ENCODE data around the gene TCEA2. TPM values are rescaled to one million over a fixed set of nuclear protein-coding genes. Genes with fewer than 3 reads are reported as not detected.
"Not testable (repeated sequence)": the region's sequence is repeated elsewhere in the genome, so short reads cannot be mapped to it uniquely, and the experiment has no call there.

The TCEA2 gene
- total RNA-seq, 6 experiments from 2014 or later = 14.8 to 45.6 (median 28.6) TPM

DNA sequence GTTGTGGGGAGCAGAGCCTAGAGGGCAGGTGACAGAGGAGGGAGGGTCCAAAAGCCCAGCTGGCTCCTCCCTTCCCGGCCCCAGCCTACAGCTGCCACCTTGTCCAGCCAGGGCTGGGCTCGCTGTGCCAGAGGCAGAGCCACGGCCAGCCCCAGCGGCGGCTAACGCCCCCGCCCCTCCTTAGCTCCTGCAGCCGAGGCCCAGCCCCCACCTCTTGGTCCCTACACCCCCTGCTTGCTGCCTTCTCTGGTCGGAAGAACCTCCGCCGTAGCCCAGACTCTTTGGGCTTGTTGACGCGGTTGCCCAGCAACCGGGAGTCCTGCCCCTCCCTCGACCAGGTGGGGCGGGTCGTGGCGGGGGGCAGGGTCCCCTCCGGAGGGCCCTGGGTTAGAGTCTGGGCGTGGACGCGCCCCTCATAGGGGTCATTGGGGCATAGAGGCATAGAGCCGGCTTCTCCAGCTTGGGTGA, 21.7 kb downstream of the TCEA2 start:
- Histone ChIP-seq H3K4me1 (peaks cover 0 to 12% (median 1%) of the 10 kb centered on the region in 4 donors), H3K9me3 (no peaks in the 10 kb centered on the region), H3K4me3 (no peak overlapping the region), H3K27ac (no peak overlapping the region), H3K27me3 (peaks cover 0 to 12% of the 10 kb centered on the region in 2 donors), H3K36me3 (no peaks in the 10 kb centered on the region)
- intact Hi-C loops (cut with DNase I) = no loop called here
- no peak for DNase-seq
- TF ChIP-seq, protein P1, sequence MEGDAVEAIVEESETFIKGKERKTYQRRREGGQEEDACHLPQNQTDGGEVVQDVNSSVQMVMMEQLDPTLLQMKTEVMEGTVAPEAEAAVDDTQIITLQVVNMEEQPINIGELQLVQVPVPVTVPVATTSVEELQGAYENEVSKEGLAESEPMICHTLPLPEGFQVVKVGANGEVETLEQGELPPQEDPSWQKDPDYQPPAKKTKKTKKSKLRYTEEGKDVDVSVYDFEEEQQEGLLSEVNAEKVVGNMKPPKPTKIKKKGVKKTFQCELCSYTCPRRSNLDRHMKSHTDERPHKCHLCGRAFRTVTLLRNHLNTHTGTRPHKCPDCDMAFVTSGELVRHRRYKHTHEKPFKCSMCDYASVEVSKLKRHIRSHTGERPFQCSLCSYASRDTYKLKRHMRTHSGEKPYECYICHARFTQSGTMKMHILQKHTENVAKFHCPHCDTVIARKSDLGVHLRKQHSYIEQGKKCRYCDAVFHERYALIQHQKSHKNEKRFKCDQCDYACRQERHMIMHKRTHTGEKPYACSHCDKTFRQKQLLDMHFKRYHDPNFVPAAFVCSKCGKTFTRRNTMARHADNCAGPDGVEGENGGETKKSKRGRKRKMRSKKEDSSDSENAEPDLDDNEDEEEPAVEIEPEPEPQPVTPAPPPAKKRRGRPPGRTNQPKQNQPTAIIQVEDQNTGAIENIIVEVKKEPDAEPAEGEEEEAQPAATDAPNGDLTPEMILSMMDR (IDR thresholded peaks at IDR 0.05) = no peak
- TF ChIP-seq POLR2A (IDR thresholded peaks at IDR 0.05) = no peak
- ATAC-seq = no peak
- 9% methylated on average over 8 of the region's 23 CpGs for WGBS (ENCODE audit: insufficient coverage, low coverage, low lambda C conversion rate, missing lambda C conversion rate)

- no peak overlapping the region for H3K27ac ChIP-seq
- H3K4me3 ChIP-seq = no peak overlapping the region
- DNase-seq = no peak
- ATAC-seq = no peak
- H3K27me3 ChIP-seq = peaks cover 0 to 12% of the 10 kb centered on the region in 2 donors
- no peaks in the 10 kb centered on the region for H3K9me3 ChIP-seq
- peaks cover 0 to 12% (median 1%) of the 10 kb centered on the region in 4 donors for H3K4me1 ChIP-seq
- 100% methylated on average over 4 of the region's 11 CpGs for WGBS (ENCODE audit: insufficient coverage, low coverage, low lambda C conversion rate, missing lambda C conversion rate)
- TF ChIP-seq POLR2A (IDR thresholded peaks at IDR 0.05) = no peak
- TF ChIP-seq, protein P1 (IDR thresholded peaks at IDR 0.05) = no peak
- H3K36me3 ChIP-seq = no peaks in the 10 kb centered on the region
- intact Hi-C loops (cut with DNase I) = no loop called here
Measured at GRCh38 chr20:64086801-64087200, 23.8 kb downstream of the TCEA2 start.

- DNase-seq; H3K36me3 ChIP-seq; intact Hi-C loops (cut with DNase I); H3K4me3 ChIP-seq; H3K9me3 ChIP-seq; ATAC-seq; H3K27ac ChIP-seq: not testable (repeated sequence)
- Histone ChIP-seq H3K27me3 (peaks cover 0 to 12% of the 10 kb centered on the region in 2 donors), H3K4me1 (peaks cover 0 to 12% (median 1%) of the 10 kb centered on the region in 4 donors)
- WGBS (ENCODE audit: insufficient coverage, low coverage, low lambda C conversion rate, missing lambda C conversion rate) = 94% methylated on average over 10 of the region's 36 CpGs
Measured at GRCh38 chr20:64087226-64087825, 24.3 kb downstream of the TCEA2 start.

- H3K9me3 ChIP-seq; DNase-seq; intact Hi-C loops (cut with DNase I); H3K4me1 ChIP-seq; H3K4me3 ChIP-seq; H3K36me3 ChIP-seq; ATAC-seq; H3K27ac ChIP-seq: not testable (repeated sequence)
- H3K27me3 ChIP-seq = peaks cover 0 to 12% of the 10 kb centered on the region in 2 donors
Measured at GRCh38 chr20:64088586-64088985, 25.6 kb downstream of the TCEA2 start.

GRCh38 chr20:64090165-64090564, 27.2 kb downstream of the TCEA2 start:
- DNase-seq (no peak), ATAC-seq (peak in 1 of 4 donors; percentile 10)
- TF ChIP-seq, protein P1 (IDR thresholded peaks at IDR 0.05) = no peak
- TF ChIP-seq POLR2A (IDR thresholded peaks at IDR 0.05) = no peak
- Histone ChIP-seq H3K36me3 (no peaks in the 10 kb centered on the region), H3K27me3 (no peaks in the 10 kb centered on the region), H3K9me3 (no peaks in the 10 kb centered on the region), H3K4me3 (no peak overlapping the region), H3K27ac (no peak overlapping the region), H3K4me1 (no peaks in the 10 kb centered on the region)
- 53% methylated on average over 4 of the region's 10 CpGs for WGBS (ENCODE audit: insufficient coverage, low coverage, low lambda C conversion rate, missing lambda C conversion rate)
- intact Hi-C loops (cut with DNase I) = no loop called here
